ENCODE results near the gene RCAN3.
A peak's percentile ranks its signal among the peaks of the same experiment; 100 is the strongest.

Gene RCAN3

GRCh38 chr1:24553931-24554330, 51.3 kb downstream of the RCAN3 start:
- DNase-seq: no peak

DNA sequence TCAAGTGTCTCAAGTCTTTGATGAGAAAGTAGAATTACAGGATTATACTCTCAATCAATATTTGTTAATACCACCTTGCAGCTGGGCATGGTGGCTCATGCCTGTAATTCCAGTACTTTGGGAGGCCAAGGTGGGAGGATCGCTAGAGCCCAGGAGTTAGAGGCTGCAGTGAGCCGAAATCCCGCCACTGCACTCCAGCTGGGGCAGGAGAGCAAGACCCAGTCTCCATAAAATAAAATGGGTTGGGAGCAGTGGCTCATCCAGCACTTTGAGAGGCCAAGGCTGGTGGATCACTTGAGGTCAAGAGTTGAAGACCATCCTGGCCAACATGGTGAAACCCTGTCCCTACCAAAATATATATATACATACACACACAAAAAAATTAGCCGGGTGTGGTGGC, 52.1 kb downstream of the RCAN3 start:
- DNase-seq: no peak

DNA sequence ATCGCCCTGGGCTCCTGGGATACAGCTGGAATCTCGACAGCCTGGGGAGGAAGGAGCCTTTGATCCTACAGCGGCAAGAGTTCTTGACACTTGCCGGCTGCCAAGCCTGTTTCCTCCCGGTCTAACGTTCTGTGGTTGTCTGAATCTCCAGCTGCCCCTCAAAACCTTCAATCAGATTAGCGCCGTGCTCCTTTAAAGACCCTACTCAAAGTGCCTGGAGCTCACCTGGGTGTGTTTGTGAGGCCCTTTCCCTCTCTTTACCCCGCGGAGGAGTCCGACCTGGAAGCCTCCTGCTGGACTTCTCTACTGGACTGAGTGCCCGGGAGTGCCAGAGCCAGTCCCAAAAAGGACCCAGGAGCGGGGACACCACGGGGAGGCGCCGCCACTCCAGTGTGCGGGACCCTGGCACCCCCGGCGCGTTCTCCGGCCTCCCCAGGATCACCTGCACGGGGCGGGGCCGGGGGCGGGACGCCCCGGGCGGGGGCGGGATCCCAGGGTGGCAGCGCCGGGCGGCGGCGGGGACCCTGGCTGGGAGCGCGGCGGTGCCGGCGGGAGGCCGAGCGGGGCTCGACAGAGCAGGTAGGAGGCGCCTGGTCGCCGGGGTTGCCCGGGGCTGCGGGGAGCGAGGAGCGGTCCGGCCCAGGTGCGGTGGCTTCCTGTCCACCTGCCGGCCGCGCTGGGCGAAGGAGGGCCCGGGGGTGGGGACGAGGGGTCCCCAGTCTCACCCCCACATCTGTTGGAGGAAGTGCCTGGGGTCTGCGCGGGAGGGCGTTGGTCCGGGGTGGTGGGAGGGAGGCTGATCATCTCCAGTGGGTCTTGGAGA, 53.2 kb downstream of the RCAN3 start, which contains the start of gene NCMAP:
Gene NCMAP, plus strand, starts transcription at position 497 of the 823 bp plus-strand sequence. CDS start 39,344 bp downstream, outside the sequence.
- no peak for DNase-seq

DNA sequence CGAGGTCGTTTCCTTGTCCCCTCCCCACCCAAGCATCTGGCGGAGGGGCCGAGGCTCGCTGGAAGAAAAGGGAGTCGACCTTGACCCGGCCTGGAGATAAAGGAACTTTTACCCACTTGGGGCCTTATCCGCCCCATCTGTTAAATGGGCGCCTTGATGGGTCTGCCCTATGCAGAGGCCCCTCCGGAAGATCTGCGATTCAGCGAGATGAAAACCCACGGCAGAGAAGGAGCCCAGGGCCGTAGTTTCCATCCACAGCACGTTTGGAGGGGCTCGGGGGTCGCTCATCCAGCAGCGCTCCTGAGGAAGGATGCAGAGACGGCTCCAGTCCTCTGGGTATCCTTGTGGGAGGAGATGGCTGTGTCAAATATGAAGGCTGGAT, 53.8 kb downstream of the RCAN3 start:
- no peak for DNase-seq

- no peak for DNase-seq
Measured at GRCh38 chr1:24557220-24557619, 54.6 kb downstream of the RCAN3 start.

- no peak for DNase-seq
Measured at GRCh38 chr1:24557711-24558131, 55.1 kb downstream of the RCAN3 start.

DNA sequence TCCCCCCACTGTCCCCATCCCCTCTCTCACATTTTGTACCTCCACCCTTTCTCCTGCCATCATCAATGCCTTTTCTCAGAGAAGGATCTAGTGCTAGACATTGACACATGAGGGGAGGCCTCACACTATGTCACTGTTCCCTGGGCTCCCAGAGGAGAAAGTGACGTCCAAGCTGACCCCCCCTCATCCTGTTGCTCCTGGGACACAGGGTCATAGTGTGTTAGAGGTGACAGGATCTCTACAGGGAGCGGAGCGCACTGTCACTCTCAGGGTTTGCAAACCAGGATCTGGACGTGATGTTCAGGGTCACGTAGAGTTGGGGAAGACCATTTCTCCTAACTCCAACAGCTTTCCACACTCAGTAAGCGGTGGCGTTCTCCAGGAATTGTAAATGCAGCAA, 55.8 kb downstream of the RCAN3 start:
- no peak for DNase-seq

DNA sequence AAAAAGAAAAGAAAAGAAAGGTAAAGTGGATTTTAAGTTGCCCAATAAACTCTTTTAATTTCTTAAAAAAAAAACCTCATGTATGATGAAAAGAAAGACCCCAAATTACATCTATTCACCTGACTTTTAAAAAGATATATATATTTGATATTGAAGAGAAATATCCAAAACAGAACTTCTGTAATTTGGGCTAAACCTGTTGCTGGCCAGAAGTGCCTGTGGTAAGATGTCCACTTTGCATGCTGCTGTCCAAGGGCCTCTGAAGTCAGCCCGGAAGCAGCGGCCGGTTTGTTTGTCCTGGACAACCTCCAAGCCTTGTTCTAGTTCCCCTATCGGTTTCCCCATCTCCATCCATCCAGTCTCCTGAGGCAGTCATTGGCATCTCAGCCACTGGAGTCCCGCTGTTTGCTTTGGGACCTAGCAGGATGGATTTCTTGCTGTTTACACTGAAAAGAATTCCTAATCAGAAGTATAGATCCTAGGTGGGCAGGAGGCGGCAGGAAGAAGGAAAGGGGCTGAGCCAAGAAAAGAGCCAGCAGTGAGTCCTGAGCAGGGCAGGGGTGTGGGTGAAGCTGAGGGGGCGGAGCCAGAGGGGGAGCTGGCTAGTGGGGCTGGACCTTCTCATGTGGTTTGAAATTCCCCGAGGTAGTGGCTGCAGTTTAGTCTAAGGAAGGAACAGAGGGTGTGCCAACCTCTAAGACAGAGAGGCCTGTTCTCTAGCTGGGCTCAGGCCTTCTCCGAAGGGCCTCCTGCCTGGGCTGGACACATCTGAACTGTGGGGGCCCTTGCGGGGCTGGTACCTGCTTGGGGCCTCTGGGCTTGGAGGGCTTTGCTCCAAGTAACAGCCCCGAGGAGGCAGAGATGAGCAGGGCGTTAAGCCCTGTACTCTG, 56.5 kb downstream of the RCAN3 start:
- DNase-seq: peak; percentile 19

GRCh38 chr1:24560361-24560760, 57.7 kb downstream of the RCAN3 start:
- no peak for DNase-seq

- DNase-seq: no peak
Measured at GRCh38 chr1:24562625-24563024, 60.0 kb downstream of the RCAN3 start.

GRCh38 chr1:24564695-24565094, 62.1 kb downstream of the RCAN3 start:
- DNase-seq: no peak

DNA sequence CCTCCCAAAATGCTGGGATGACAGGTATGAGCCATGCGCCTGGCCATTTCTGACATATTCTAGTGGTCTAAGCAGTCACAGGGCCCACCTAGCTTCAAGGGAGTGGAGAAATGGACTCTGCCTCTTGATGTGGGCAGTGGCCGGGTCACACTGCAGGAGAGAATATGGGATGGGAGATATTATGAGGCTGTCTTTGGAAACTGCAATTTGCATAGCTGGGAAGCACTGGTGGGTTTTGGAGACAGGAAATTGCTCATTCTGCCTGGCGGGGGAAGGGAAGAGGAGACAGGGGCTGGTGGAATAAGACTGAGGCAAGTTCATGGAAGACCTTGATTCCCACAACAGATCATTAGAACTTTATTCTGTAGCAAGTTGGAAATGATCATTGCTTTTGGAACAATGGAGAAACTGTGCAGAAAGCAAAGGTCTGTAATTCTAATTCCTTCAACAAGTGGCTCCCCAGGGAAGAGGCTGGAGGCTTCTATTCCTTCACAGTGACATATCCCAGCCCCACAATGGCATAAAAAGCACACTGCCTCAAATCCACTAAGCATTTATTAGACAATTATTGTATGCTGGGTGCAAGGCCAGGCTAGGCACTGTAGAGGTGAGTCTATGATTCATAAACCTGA, 63.7 kb downstream of the RCAN3 start:
- DNase-seq: peak; percentile 51

DNA sequence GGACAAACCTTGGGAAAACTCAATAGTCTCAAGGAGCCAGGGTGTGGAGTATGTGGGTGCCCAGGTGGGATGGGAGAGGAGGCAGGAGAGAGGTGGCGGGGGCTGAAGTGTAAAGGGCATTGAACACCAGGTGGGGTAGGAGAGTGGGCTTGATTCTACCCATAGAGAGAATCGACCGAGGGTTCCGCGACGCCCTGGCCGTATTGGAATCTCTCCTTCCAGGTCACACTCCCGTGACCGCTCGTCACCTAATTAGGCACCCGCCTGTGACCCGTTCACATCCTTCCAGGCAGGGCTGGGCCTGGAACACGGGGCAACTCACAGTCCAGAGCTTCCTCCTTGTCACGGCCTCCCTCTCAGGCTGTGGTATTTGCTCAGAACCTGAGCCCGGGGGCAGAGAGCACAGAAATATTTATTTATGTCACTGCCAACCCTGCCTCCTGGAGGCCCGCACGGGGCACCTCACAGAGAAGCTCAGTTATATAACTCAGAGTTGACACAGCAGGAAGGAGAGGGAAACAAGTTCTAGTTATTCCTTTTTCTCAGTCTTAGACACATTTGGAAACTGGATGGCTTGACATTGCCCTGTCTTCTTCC, 65.3 kb downstream of the RCAN3 start:
- no peak for DNase-seq

- no peak for DNase-seq
Measured at GRCh38 chr1:24568475-24568874, 65.8 kb downstream of the RCAN3 start.

DNA sequence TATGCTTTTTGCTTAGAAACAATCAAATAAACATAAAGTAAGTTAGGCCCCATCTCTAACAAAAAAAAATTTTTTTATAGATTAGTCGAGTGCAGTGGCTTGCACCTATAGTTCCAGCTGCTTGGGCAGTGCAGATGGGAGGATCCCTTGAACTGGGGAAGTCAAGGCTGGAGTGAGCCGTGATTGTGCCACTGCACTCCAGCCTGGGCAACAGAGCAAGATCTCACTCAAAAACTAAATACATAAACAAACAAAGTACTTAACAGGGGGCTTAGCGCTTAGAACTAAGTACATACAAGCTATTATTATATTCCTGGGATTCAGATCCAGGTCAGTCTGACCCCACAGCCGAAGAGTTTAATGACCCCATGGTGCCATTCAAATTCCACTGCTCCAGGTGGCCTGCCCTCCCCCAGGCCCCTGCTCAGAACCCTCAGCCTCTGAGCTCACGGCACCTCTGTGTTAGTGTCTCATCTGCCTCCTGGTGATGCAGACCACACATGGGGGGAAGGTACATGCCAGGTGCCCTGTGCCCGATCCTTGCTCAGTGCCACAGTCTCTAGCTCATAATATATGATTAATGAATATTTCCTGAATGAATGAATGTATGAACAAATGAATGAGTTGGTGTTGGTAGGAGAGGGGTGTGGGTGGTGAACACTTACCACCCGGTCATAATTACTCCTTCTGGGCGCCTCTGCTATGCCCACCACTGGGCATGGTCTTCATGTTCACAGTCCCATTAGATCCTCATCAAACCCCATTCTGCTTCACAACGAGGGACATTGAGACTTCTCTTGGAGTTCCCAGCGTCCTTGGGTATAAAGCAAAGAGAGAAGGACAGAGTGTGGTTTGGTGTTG, 67.9 kb downstream of the RCAN3 start:
- no peak for DNase-seq

GRCh38 chr1:24572301-24572700, 69.7 kb downstream of the RCAN3 start:
- no peak for DNase-seq

- DNase-seq: no peak
Measured at GRCh38 chr1:24575905-24576587, 73.4 kb downstream of the RCAN3 start.

- DNase-seq: no peak
Measured at GRCh38 chr1:24578846-24579245, 76.2 kb downstream of the RCAN3 start.

GRCh38 chr1:24580756-24581155, 78.1 kb downstream of the RCAN3 start:
- no peak for DNase-seq

- no peak for DNase-seq
Measured at GRCh38 chr1:24584171-24584647, 81.6 kb downstream of the RCAN3 start.

- no peak for DNase-seq
Measured at GRCh38 chr1:24586119-24586518, 83.5 kb downstream of the RCAN3 start.

Measured in fibroblast of skin of right quadriceps (primary cell).